Lower leg skin (tissue), 4 donors: ENCODE measurements around the gene KMT2C. TPM values are rescaled to one million over a fixed set of nuclear protein-coding genes. Genes with fewer than 3 reads are reported as not detected.

ENCODE experiments used
- DNase-seq, 2 donors: peaks; one replicate each; pipeline ENCODE4 v3.0.0-alpha.2; 2019; ENCODE audit warnings: low spot score in 2 of 2
- H3K4me3 ChIP-seq: fragments of 200-600 bp; sonication (generic); 2 replicates; pipeline ENCODE4 v1.5.1; 2017; ENCODE audit warnings: mild to moderate bottlenecking, low read depth; ENCODE audit not compliant: poor library complexity, severe bottlenecking
- CTCF ChIP-seq, 3 donors: fragments of 450-650 bp; IDR thresholded peaks; one replicate each; pipeline ENCODE4 v1.5.1; 2016; ENCODE audit warnings: antibody characterized with exemption in 3 of 3, mild to moderate bottlenecking in 3 of 3, moderate library complexity in 2 of 3
- POLR2A ChIP-seq, 2 donors: fragments of 450-650 bp; IDR thresholded peaks; one replicate each; pipeline ENCODE4 v1.6.1; 2016 to 2017; ENCODE audit warnings: antibody characterized with exemption in 2 of 2, mild to moderate bottlenecking in 1 of 2, moderate library complexity in 1 of 2
- WGBS, 2 donors: methylation state at CpG; one replicate each; pipeline ENCODE4 v1.1.5; 2018; 5-methylcytosine and 5-hydroxymethylcytosine counted together
- intact Hi-C: fragments of 100-400 bp; cut with DNase I; formaldehyde crosslinking; loops from one replicate; pipeline ENCODE4 v1.15.0; 2023; ENCODE audit warnings: low total_unique reads
- total RNA-seq, 4 donors: library from RNA; depleted of rRNA; stranded (reverse); fragments of >200 nt; gene quantifications; one replicate each; pipeline ENCODE4 v1.1.0, GENCODE V29; 2016

The KMT2C gene
- total RNA-seq, 4 donors from 2014 or later, result 64.6 to 79.3 (median 74.7) TPM

DNA sequence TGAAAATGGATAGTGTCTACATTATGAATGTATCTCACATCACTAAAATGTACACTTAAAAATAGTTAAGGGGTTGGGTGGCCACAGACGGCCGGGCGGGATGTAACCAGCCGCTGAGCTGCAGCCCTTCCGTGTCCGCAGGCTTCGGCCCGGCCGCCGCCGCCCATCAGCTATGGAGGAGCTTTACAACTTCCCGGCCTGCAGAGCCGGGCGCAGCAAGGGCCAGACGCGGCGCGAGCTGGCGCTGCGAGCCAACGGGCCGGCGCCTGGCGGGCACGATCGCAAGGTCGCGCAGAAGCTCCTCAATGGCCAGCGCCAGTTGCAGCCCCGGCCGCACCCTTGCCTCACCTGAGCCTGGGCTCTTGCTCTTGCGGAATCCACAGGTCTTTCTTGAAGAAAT lies 69.1 kb downstream of the KMT2C start:
- intact Hi-C loops, result no loop called here
- 91 to 93% methylated on average over 32 of the region's 32 CpGs for WGBS, 2 donors
- no peak for DNase-seq
- TF ChIP-seq POLR2A (IDR thresholded peaks at IDR 0.05) (no peak), CTCF (IDR thresholded peaks at IDR 0.05) (no peak)
- H3K4me3 ChIP-seq, result no peak overlapping the region

GRCh38 chr7:152365982-152366603 lies 69.7 kb downstream of the KMT2C start:
- 94 to 95% methylated on average over 6 of the region's 6 CpGs for WGBS, 2 donors
- DNase-seq, result no peak
- TF ChIP-seq CTCF (IDR thresholded peaks at IDR 0.05), result no peak
- TF ChIP-seq POLR2A (IDR thresholded peaks at IDR 0.05), result no peak
- H3K4me3 ChIP-seq, result no peak overlapping the region
- intact Hi-C loops, result no loop called here

- 42 to 50% methylated on average over 1 of the region's 1 CpG for WGBS, 2 donors
- intact Hi-C loops, result no loop called here
- no peak for TF ChIP-seq CTCF (IDR thresholded peaks at IDR 0.05)
- no peak for TF ChIP-seq POLR2A (IDR thresholded peaks at IDR 0.05)
Observed at GRCh38 chr7:152363798-152364197, 72.0 kb downstream of the KMT2C start.

GRCh38 chr7:152362128-152362926 lies 73.5 kb downstream of the KMT2C start:
- no peak for DNase-seq
- intact Hi-C loops, result no loop called here
- WGBS, 2 donors, result 68 to 77% methylated on average over 6 of the region's 6 CpGs
- no peak for TF ChIP-seq CTCF (IDR thresholded peaks at IDR 0.05)
- no peak for TF ChIP-seq POLR2A (IDR thresholded peaks at IDR 0.05)
- H3K4me3 ChIP-seq, result no peak overlapping the region

More at GRCh38 chr7:152363798-152364197, 72.0 kb downstream of the KMT2C start:
- H3K4me3 ChIP-seq, result no peak overlapping the region
- DNase-seq, result no peak

DNA sequence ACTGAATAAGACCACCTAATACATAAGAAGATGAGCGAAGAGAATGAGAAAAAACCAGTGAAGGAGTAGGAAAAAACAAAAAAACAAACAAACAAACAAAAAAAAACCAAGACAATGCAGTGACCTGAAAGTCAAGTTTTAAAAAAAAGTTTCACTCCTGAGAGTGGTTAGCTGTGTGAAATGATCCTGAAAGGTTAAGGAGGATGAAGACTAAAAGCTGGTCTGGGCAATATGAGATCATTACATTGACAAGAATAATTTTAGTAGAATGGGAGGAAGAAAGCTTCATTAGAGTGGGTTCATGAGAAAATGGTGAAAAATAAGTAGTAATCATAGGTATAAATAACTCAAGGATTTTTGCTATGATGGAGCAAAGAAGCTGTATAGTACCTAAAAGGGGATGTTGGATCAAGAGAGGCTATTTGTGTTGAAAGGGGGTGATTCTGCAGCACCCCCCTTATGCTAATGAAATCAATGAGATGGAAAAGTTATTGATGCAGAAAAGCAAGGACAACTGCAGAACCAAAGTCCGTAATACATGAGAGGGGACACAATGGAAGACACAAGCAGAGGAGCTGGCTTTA lies 80.2 kb downstream of the KMT2C start:
- WGBS, 2 donors, result 48 to 100% methylated on average over 2 of the region's 2 CpGs
- no peak overlapping the region for H3K4me3 ChIP-seq
- intact Hi-C loops, result no loop called here
- no peak for TF ChIP-seq POLR2A (IDR thresholded peaks at IDR 0.05)
- no peak for TF ChIP-seq CTCF (IDR thresholded peaks at IDR 0.05)
- no peak for DNase-seq
